GM23338 (cell line): ENCODE data around the gene TAF4B. TPM values are rescaled to one million over a fixed set of nuclear protein-coding genes. Genes with fewer than 3 reads are reported as not detected.

Source experiments
- ATAC-seq: fragments of 200-7000 bp; cut with Tn5 transposase; 3 replicates; pipeline ENCODE4 v1.9.1; 2020
- DNase-seq: peaks from one replicate; pipeline ENCODE4 v3.0.0-alpha.2; 2015; ENCODE audit warnings: low spot score
- H2AFZ ChIP-seq: fragments of 200-600 bp; sonication (generic); 2 replicates; pipeline ENCODE4 v1.8.0; 2016; ENCODE audit warnings: antibody characterized with exemption, mild to moderate bottlenecking, moderate library complexity
- H3F3A ChIP-seq: fragments of 200-600 bp; sonication (generic); replicated peaks from 2 replicates; pipeline ENCODE4 v1.8.0; 2017; ENCODE audit warnings: antibody characterized with exemption, mixed run types, low read depth
- H3K27ac ChIP-seq: fragments of 200-600 bp; sonication (generic); 2 replicates; pipeline ENCODE4 v1.6.1; 2016; ENCODE audit warnings: low read depth
- H3K27me3 ChIP-seq: fragments of 200-600 bp; sonication (generic); 2 replicates; pipeline ENCODE4 v1.8.0; 2016; ENCODE audit warnings: mild to moderate bottlenecking, mixed run types, moderate library complexity; ENCODE audit not compliant: insufficient read depth
- H3K36me3 ChIP-seq: fragments of 200-600 bp; sonication (generic); 2 replicates; pipeline ENCODE4 v1.8.0; 2016; ENCODE audit warnings: mild to moderate bottlenecking; ENCODE audit not compliant: insufficient read depth
- H3K4me1 ChIP-seq: fragments of 200-600 bp; sonication (generic); 2 replicates; pipeline ENCODE4 v1.8.0; 2016; ENCODE audit warnings: mild to moderate bottlenecking, moderate library complexity; ENCODE audit not compliant: insufficient read depth
- H3K4me2 ChIP-seq: fragments of 200-600 bp; sonication (generic); 2 replicates; pipeline ENCODE4 v1.7.1; 2017; ENCODE audit warnings: mixed run types
- H3K4me3 ChIP-seq: fragments of 200-600 bp; sonication (generic); 2 replicates; pipeline ENCODE4 v1.6.1; 2016; ENCODE audit warnings: mixed run types
- H3K79me2 ChIP-seq: fragments of 200-600 bp; sonication (generic); replicated peaks from 2 replicates; pipeline ENCODE4 v1.8.0; 2017; ENCODE audit warnings: mild to moderate bottlenecking; ENCODE audit not compliant: insufficient read depth
- H3K9me2 ChIP-seq: fragments of 200-600 bp; sonication (generic); 2 replicates; pipeline ENCODE4 v1.8.0; 2017; ENCODE audit not compliant: insufficient read depth
- H4K20me1 ChIP-seq: fragments of 200-600 bp; sonication (generic); replicated peaks from 2 replicates; pipeline ENCODE4 v1.8.0; 2017; ENCODE audit warnings: mild to moderate bottlenecking; ENCODE audit not compliant: insufficient read depth
- H3K27ac Mint-ChIP-seq: 2 replicates; pipeline ENCODE4 v1.8.0; 2020; ENCODE audit warnings: inconsistent platforms, mild to moderate bottlenecking, moderate library complexity, mixed read lengths
- H3K27me3 Mint-ChIP-seq: 3 replicates; pipeline ENCODE4 v1.8.0; 2022; ENCODE audit warnings: low read depth, mild to moderate bottlenecking, moderate library complexity, mixed read lengths, inconsistent platforms; ENCODE audit not compliant: insufficient read depth, poor library complexity
- H3K36me3 Mint-ChIP-seq: 3 replicates; pipeline ENCODE4 v1.8.0; 2021; ENCODE audit warnings: low read depth, mild to moderate bottlenecking, inconsistent platforms, moderate library complexity, mixed read lengths
- H3K4me1 Mint-ChIP-seq: 3 replicates; pipeline ENCODE4 v1.8.0; 2020; ENCODE audit warnings: mild to moderate bottlenecking, inconsistent platforms, mixed read lengths
- H3K4me3 Mint-ChIP-seq: 3 replicates; pipeline ENCODE4 v1.8.0; 2021; ENCODE audit warnings: moderate library complexity, mild to moderate bottlenecking, inconsistent platforms, mixed read lengths
- H3K9me3 Mint-ChIP-seq: 3 replicates; pipeline ENCODE4 v1.8.0; 2020; ENCODE audit warnings: moderate library complexity, mild to moderate bottlenecking, inconsistent platforms, mixed read lengths
- EZH2phosphoT487 ChIP-seq: fragments of 200-600 bp; sonication (generic); IDR thresholded peaks from one replicate; pipeline ENCODE4 v1.8.1; 2018; ENCODE audit warnings: antibody characterized with exemption; ENCODE audit not compliant: unreplicated experiment
- JUNB ChIP-seq: IDR thresholded peaks from one replicate; pipeline ENCODE4 v1.6.1; 2016; ENCODE audit warnings: antibody characterized with exemption; ENCODE audit not compliant: unreplicated experiment
- NANOG ChIP-seq: IDR thresholded peaks from 2 replicates; pipeline ENCODE4 v1.6.1; 2016; ENCODE audit warnings: antibody characterized with exemption, borderline replicate concordance
- POLR2AphosphoS5 ChIP-seq: IDR thresholded peaks from 2 replicates; pipeline ENCODE4 v1.6.1; 2016; ENCODE audit warnings: antibody characterized with exemption, low read depth
- REST ChIP-seq: IDR thresholded peaks from one replicate; pipeline ENCODE4 v1.6.1; 2018; ENCODE audit warnings: antibody characterized with exemption; ENCODE audit not compliant: unreplicated experiment
- STAT1 ChIP-seq: IDR thresholded peaks from one replicate; pipeline ENCODE4 v1.6.1; 2016; ENCODE audit warnings: antibody characterized with exemption; ENCODE audit not compliant: unreplicated experiment
- ZNF462 ChIP-seq: fragments of 250-450 bp; sonication (Bioruptor Pico); IDR thresholded peaks from 2 replicates; pipeline ENCODE4 v1.5.0; 2020; ENCODE audit warnings: mild to moderate bottlenecking, moderate library complexity
- polyA plus RNA-seq: library from polyadenylated mRNA; unstranded; fragments of >200 nt; fragmentation: Nextera tagmentation; extraction: Ambion mirVana; gene quantifications from 2 replicates; pipeline ENCODE4 v1.2.1, GENCODE V29; 2016
- total RNA-seq: library from RNA; depleted of rRNA; stranded (reverse); fragments of >200 nt; shearing (Covaris generic); gene quantifications from 2 replicates; pipeline ENCODE4 v1.2.3, GENCODE V29; 2014
- TF ChIP-seq, protein P1 (sequence below), 2 experiments: fragments of 200-600 bp in 1 of 2; sonication (generic) in 1 of 2; conservative IDR thresholded peaks; 2 replicates each; pipeline versions ENCODE4 v1.5.1 to v1.6.1; 2016 to 2017; ENCODE audit warnings: antibody characterized with exemption in 2 of 2, low read depth in 2 of 2, mild to moderate bottlenecking in 2 of 2, moderate library complexity in 1 of 2

TAF4B gene
- total and polyA plus RNA-seq, 2 experiments from 2014 or later = 9.4 to 27.3 TPM

DNA sequence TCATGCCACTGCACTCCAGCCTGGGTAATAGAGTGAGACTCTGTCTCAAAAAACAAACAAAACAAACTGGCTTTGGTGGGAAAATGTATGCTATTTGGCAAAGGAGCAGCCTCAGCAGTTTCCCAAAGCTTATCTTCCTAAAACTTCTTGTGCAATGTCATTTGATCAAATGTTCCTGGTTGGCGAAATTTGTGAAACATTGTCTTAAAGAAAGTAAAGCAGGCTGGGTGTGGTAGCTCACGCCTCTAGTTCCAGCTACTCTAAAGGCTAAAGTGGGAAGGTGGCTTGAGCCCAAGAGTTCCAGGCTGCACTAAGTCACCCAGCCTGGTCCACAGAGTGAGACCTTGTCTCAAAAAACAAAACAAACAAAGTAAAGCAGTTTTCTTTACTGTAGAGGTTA lies 17.3 kb upstream of the TAF4B start (continued):
- no peak for TF ChIP-seq REST

DNA sequence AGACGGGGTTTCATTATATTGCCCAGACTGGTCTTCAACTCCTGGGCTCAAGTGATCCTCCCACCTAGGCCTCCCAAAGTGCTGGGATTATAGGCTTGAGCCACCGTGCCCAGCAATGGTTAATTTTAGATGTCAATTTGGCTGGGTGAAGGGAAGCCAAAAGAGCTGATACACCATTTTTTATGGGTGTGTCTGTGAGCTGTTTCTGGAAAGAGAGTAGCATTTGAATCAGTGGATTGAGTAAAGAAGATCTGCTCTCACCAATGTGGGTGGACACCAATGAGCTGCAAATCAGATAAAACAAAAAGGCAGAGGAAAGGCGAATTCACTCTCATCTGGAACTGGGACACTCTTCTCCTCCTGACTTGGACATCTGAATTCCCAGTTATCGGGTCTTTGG lies 16.1 kb upstream of the TAF4B start:
- Histone ChIP-seq H2AFZ (no peak overlapping the region), H3K36me3 (no peaks in the 10 kb centered on the region), H3K27me3 (no peaks in the 10 kb centered on the region), H3K4me3 (no peak overlapping the region), H3K9me2 (0 out of 2 replicates have a peak, but pooled peaks cover 2% of the 10 kb centered on the region), H3K4me1 (no peaks in the 10 kb centered on the region), H3K79me2 (no peaks in the 10 kb centered on the region), H3F3A (no peaks in the 10 kb centered on the region), H3K27ac (no peak overlapping the region), H3K4me2 (no peak overlapping the region), H4K20me1 (no peaks in the 10 kb centered on the region)
- no peak for TF ChIP-seq EZH2phosphoT487
- TF ChIP-seq STAT1 = no peak
- no peak for TF ChIP-seq ZNF462 (CRISPR knock-in tag)
- TF ChIP-seq JUNB = no peak
- TF ChIP-seq, protein P1, sequence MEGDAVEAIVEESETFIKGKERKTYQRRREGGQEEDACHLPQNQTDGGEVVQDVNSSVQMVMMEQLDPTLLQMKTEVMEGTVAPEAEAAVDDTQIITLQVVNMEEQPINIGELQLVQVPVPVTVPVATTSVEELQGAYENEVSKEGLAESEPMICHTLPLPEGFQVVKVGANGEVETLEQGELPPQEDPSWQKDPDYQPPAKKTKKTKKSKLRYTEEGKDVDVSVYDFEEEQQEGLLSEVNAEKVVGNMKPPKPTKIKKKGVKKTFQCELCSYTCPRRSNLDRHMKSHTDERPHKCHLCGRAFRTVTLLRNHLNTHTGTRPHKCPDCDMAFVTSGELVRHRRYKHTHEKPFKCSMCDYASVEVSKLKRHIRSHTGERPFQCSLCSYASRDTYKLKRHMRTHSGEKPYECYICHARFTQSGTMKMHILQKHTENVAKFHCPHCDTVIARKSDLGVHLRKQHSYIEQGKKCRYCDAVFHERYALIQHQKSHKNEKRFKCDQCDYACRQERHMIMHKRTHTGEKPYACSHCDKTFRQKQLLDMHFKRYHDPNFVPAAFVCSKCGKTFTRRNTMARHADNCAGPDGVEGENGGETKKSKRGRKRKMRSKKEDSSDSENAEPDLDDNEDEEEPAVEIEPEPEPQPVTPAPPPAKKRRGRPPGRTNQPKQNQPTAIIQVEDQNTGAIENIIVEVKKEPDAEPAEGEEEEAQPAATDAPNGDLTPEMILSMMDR (conservative IDR thresholded peaks at IDR 0.05; ENCODE audit: low read depth in 2 of 2) = no peak
- no peak for TF ChIP-seq NANOG
- no peak for TF ChIP-seq POLR2AphosphoS5
- DNase-seq (no peak), ATAC-seq (no peak)
- H3K36me3 Mint-ChIP-seq = no peaks in the 10 kb centered on the region
- H3K27me3 Mint-ChIP-seq = no peaks in the 10 kb centered on the region
- H3K4me3 Mint-ChIP-seq = no peak overlapping the region
- H3K4me1 Mint-ChIP-seq = no peaks in the 10 kb centered on the region
- no peaks in the 10 kb centered on the region; the same call in 2 of the 3 replicates for H3K9me3 Mint-ChIP-seq
- H3K27ac Mint-ChIP-seq = no peak overlapping the region
